ENCODE data around the gene ARRDC4. TPM values are rescaled to one million over a fixed set of nuclear protein-coding genes. Genes with fewer than 3 reads are reported as not detected.
A peak's percentile ranks its signal among the peaks of the same experiment; 100 is the strongest.

The ARRDC4 gene
- total and polyA plus RNA-seq, 9 of the 15 experiments (the other 6 are each of a cell fraction or from before 2014, with no cell fraction given): 4.3 to 16.1 (median 14.4) TPM

- TF ChIP-seq HOXB6 (CRISPR knock-in tag; IDR thresholded peaks at IDR 0.05; ENCODE audit: borderline replicate concordance) (no peak), TAF7 (tag; IDR thresholded peaks at IDR 0.05) (no peak), HDAC6 (IDR thresholded peaks at IDR 0.05; ENCODE audit: low read depth, low read length) (no peak), TFE3 (CRISPR knock-in tag; IDR thresholded peaks at IDR 0.05) (no peak), EP300 (IDR thresholded peaks at IDR 0.05; ENCODE audit: low read length) (peak; percentile 74)
These were observed at the start of gene ARRDC4 (continued) for GRCh38 chr15:97960364-97961066.

GRCh38 chr15:97914711-97915110 is 45.8 kb upstream of the ARRDC4 start:
- Histone ChIP-seq H3K4me2 (ENCODE audit: insufficient read depth, low read length) (no peak overlapping the region), H3K9me3 (replicated peaks; ENCODE audit: control insufficient read depth, insufficient read depth, low read depth, low read length) (no peaks in the 10 kb centered on the region), H3K9ac (ENCODE audit: insufficient read depth in 1 of 2, low read depth in 2 of 2, low read length in 2 of 2) (no peak overlapping the region), H3K27ac (ENCODE audit: extremely low read depth, low read depth, low read length) (no peak overlapping the region), H3K79me2 (ENCODE audit: control insufficient read depth, insufficient read depth, low read length) (no peaks in the 10 kb centered on the region), H3K4me1 (replicated peaks in 1 of 2; ENCODE audit: control insufficient read depth in 2 of 2, insufficient read depth in 2 of 2, low read length in 2 of 2) (no peaks in the 10 kb centered on the region), H3K4me3 (no peak overlapping the region), H2AFZ (ENCODE audit: low read depth, low read length) (no peak overlapping the region), H4K20me1 (replicated peaks; ENCODE audit: control insufficient read depth, insufficient read depth, low read length) (no peaks in the 10 kb centered on the region), H3K27me3 (ENCODE audit: control insufficient read depth in 2 of 2, insufficient read depth in 2 of 2, low read length in 2 of 2) (peaks cover 4 to 8% of the 10 kb centered on the region in 2 experiments; a peak in 3 of 5 replicates), H3K9me1 (ENCODE audit: control insufficient read depth, insufficient read depth, low read length) (no peaks in the 10 kb centered on the region), H3K36me3 (ENCODE audit: control insufficient read depth, insufficient read depth, low read length) (no peaks in the 10 kb centered on the region)
- FAIRE-seq: no peak
- no TSS peak for BruUV-seq (replicated peaks)
- no peak for DNase-seq (ENCODE audit: extremely low read depth in 1 of 4, low spot score in 3 of 4)
- ChIA-PET POLR2A (no interaction called here), CTCF (ENCODE audit: low intra/inter-chr PET ratio) (no interaction called here)
- intact Hi-C loops (cut with micrococcal nuclease) (no loop called here), in situ Hi-C loops (cut with MboI) (loop anchor here (25.0 kb wide), 1 partner anchor 373 kb away; no protein-coding TSS in a partner anchor)
- 0% methylated on average over 6 of the region's 6 CpGs for WGBS (ENCODE audit: insufficient coverage, low coverage, missing lambda C conversion rate)
- ATAC-seq: no peak
- TF ChIP-seq ZFP30 (CRISPR knock-in tag; IDR thresholded peaks at IDR 0.05; ENCODE audit: borderline replicate concordance) (no peak), AFF4 (CRISPR knock-in tag; IDR thresholded peaks at IDR 0.05) (no peak), ETS1 (conservative IDR thresholded peaks at IDR 0.05; ENCODE audit: control insufficient read depth, low read depth, low read length) (no peak), JUNB (CRISPR knock-in tag; conservative IDR thresholded peaks at IDR 0.05) (no peak), TCF3 (CRISPR knock-in tag; IDR thresholded peaks at IDR 0.05) (no peak), TBL1XR1 (IDR thresholded peaks at IDR 0.05; ENCODE audit: low read length in 2 of 2) (no peak), CREB3L1 (IDR thresholded peaks at IDR 0.05; ENCODE audit: borderline replicate concordance, low read depth) (no peak), HLTF (IDR thresholded peaks at IDR 0.05) (no peak)
